DND-41 (cell line): ENCODE measurements around the gene LAGE3.
"Not testable (repeated sequence)": the region's sequence is repeated elsewhere in the genome, so short reads cannot be mapped to it uniquely, and the experiment has no call there.

Experiments
- CTCF ChIP-seq: IDR thresholded peaks from 2 replicates; pipeline ENCODE4 v1.5.1; 2012; ENCODE audit warnings: borderline replicate concordance, low read length, moderate library complexity, mild to moderate bottlenecking; ENCODE audit not compliant: poor library complexity, severe bottlenecking; ENCODE audit errors: extremely low read depth
- EZH2 ChIP-seq: IDR thresholded peaks from 3 replicates; pipeline ENCODE4 v1.6.1; 2012; ENCODE audit warnings: borderline replicate concordance, low read depth, mild to moderate bottlenecking, moderate library complexity, low read length, inconsistent platforms; ENCODE audit not compliant: severe bottlenecking

- not testable (repeated sequence) for TF ChIP-seq CTCF, EZH2
Measured at GRCh38 chrX:154501423-154501822, 22.3 kb upstream of the LAGE3 start.
